ENCODE results near the gene RPL36A. TPM values are rescaled to one million over a fixed set of nuclear protein-coding genes. Genes with fewer than 3 reads are reported as not detected.

RPL36A gene
- total RNA-seq, result 361 TPM

GRCh38 chrX:101390664-101391525 is at the start of gene RPL36A:
Gene RPL36A, plus strand, starts transcription at chrX:101391011. Its CDS starts 33 bp downstream, at chrX:101391044.
- peak; percentile 96 for ATAC-seq

- ATAC-seq, result peak; percentile 27
Observed at GRCh38 chrX:101347859-101348451, 42.9 kb upstream of the RPL36A start.

GRCh38 chrX:101348452-101349192 is 42.2 kb upstream of the RPL36A start, which contains the start of gene TIMM8A:
Gene TIMM8A, minus strand, starts transcription at chrX:101348742. Its CDS starts 78 bp downstream, at chrX:101348664.
- peak; percentile 97 for ATAC-seq

GRCh38 chrX:101349193-101349562 is 41.6 kb upstream of the RPL36A start:
- peak; percentile 10 for ATAC-seq

GRCh38 chrX:101357166-101357795 is 33.5 kb upstream of the RPL36A start:
- no peak for ATAC-seq

GRCh38 chrX:101359966-101360365 is 30.8 kb upstream of the RPL36A start:
- ATAC-seq, result peak; percentile 45

GRCh38 chrX:101360390-101360789 is 30.4 kb upstream of the RPL36A start:
- ATAC-seq, result no peak

GRCh38 chrX:101362116-101362515 is 28.7 kb upstream of the RPL36A start:
- ATAC-seq, result peak; percentile 17

GRCh38 chrX:101362757-101363156 is 28.1 kb upstream of the RPL36A start:
- ATAC-seq, result no peak

- peak; percentile 73 for ATAC-seq
Observed at GRCh38 chrX:101365301-101365795, 25.5 kb upstream of the RPL36A start.

- no peak for ATAC-seq
Observed at GRCh38 chrX:101368800-101369199, 22.0 kb upstream of the RPL36A start.

- no peak for ATAC-seq
Observed at GRCh38 chrX:101369687-101370086, 21.1 kb upstream of the RPL36A start.

- no peak for ATAC-seq
Observed at GRCh38 chrX:101370888-101371504, 19.8 kb upstream of the RPL36A start.

- peak; percentile 43 for ATAC-seq
Observed at GRCh38 chrX:101377547-101377946, 13.3 kb upstream of the RPL36A start.

GRCh38 chrX:101383679-101384205 is 7.1 kb upstream of the RPL36A start:
- no peak for ATAC-seq

- ATAC-seq, result no peak
Observed at GRCh38 chrX:101385026-101385684, 5.7 kb upstream of the RPL36A start.

- peak; percentile 9 for ATAC-seq
Observed at GRCh38 chrX:101385795-101386541, 4.8 kb upstream of the RPL36A start, which contains the start of gene BTK. Gene BTK, minus strand, starts transcription at chrX:101386191. Its CDS starts 10,907 bp downstream, at chrX:101375284.

- no peak for ATAC-seq
Observed at GRCh38 chrX:101386542-101386885, 4.3 kb upstream of the RPL36A start.

- ATAC-seq, result no peak
Observed at GRCh38 chrX:101388604-101389003, 2.2 kb upstream of the RPL36A start.

- no peak for ATAC-seq
Observed at GRCh38 chrX:101391831-101392230, 1.0 kb downstream of the RPL36A start.
